ENCODE measurements around the gene RPS6KA2.

RPS6KA2 gene

GRCh38 chr6:166616261-166617238 lies 10.5 kb downstream of the RPS6KA2 start:
- DNase-seq, result no peak

DNA sequence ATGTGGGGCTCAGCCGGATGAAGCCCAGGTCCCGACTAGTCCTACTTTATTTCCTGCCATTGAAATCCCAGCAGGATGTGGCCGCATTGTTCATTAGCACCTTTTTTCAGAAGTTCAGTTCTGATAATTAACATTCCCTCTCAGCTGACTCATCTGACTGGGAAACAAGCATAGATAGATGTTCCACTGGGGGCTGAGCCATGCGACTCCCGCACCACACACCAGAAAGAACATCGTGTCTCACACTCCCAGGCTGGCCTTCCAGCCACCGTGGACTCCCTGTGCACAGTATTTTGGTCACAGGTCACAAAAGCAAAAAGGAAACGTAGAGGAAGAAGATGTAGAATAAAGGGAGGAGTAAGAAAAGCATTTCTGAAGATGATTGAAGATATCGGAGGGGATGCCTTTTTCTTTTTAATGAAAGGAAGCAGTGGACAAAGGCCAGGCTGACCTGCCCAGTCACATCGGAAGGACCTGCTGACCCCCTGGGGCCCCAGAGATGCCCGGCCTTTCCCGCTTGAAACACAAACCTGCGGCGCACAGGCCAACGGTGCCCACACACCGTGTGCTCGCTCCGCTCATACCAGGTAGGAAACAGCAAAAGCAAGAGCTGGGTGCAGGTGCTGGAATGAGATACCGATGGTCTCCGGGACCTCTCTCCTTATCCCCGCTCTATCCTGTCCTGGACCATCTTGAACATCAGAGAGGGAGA lies 11.8 kb downstream of the RPS6KA2 start:
- no peak for DNase-seq

DNA sequence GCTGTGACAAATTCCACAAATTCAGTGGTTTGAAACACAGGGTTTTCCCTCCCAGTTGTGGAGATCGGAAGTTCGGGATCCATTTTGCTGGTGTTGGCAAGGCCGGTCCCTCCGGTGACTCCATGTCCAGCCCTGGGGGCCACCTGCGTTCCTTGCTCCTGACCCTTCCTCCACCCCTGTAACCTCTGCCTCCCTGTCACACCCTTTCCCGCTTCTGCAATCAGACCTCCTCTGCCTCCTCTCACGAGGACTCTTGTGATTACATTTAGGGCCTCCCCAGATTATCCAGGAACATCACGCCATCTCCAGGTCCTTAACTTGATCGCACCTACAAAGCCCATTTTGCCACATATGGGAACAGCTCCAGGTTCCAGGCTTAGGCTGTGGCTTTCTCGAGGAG lies 12.5 kb downstream of the RPS6KA2 start:
- DNase-seq, result no peak

DNA sequence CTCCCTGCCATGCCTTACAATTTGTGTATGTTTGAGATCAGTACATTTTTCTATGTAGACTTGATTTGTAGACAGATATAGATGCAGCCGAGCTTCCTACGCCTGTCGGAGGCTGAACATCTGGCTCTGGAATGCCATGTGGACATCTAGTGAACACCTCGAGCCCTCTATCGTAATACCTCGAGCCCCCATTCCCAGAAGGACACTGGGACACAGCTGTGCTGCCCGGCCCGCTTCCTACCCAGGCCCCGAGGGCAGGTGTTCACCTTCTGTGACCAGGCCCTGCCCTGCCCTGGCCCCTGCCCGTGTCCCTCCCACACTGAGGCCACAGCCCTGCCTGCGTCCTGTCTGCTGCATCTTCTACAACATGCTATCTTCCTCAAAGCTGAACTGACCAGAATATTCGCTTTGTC lies 12.9 kb downstream of the RPS6KA2 start:
- DNase-seq, result no peak

- DNase-seq, result no peak
Observed at GRCh38 chr6:166613027-166613426, 14.0 kb downstream of the RPS6KA2 start.

- no peak for DNase-seq
Observed at GRCh38 chr6:166612471-166612881, 14.6 kb downstream of the RPS6KA2 start.

GRCh38 chr6:166611631-166612030 lies 15.4 kb downstream of the RPS6KA2 start:
- no peak for DNase-seq

DNA sequence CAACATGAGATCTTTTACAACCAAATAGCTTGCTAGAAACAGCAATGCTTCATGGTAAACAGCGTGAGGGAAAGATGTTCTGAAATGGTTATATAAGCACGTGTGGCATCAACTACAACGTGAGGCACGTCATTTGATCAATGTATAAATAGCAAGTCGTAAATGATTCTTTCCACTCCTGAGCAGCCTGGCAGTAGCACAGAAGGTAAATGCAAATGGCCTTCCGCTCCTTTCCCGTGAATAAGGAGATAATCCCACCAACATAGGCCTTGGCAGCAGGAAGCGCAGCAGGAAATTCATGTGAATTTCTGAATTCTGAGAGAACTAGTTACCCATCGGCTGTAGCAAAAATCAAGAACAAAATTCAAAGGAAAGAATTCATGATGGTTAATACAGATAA lies 17.0 kb downstream of the RPS6KA2 start:
- no peak for DNase-seq

DNA sequence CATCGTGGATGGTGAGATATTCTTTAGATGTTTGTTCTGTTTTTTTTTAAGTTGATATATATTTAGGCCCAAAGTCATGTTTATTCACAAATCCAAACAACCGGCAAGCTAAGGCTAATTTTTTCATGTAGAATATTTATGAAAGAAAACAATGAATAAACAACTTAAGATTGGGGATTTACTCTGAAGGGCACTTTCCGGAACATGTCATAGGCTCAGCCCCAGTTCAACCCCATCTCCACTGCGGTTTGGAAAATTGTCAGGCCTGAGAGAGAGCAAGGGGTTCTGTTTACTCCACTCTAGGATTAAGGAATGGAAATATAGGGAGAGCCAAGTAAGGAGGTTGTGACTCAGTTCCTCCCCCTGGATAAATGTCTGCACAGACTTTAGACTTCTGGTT lies 18.3 kb downstream of the RPS6KA2 start:
- no peak for DNase-seq

- DNase-seq, result no peak
Observed at GRCh38 chr6:166605752-166606151, 21.3 kb downstream of the RPS6KA2 start.

GRCh38 chr6:166604911-166605310 lies 22.1 kb downstream of the RPS6KA2 start:
- DNase-seq, result no peak

DNA sequence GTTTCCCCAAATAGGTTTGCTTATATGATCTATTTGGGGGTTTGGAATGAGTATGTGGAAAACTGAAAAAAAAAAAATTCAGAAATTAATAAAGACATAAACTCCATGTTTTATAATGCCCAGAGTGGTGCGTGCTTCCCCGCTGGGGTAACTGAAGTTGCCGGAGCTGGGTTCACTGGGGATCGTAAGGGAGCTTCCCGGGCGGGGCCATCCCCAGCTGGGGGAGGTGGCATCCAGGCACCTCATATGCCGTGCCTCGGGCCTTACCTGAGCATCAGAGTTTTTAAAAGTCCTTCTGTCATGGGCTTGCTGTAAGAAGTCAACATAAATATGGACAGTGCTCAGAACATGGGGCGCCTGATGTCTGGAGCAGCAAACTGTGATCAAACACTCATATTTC lies 22.7 kb downstream of the RPS6KA2 start:
- DNase-seq, result no peak

- DNase-seq, result no peak
Observed at GRCh38 chr6:166603043-166603690, 23.9 kb downstream of the RPS6KA2 start.

DNA sequence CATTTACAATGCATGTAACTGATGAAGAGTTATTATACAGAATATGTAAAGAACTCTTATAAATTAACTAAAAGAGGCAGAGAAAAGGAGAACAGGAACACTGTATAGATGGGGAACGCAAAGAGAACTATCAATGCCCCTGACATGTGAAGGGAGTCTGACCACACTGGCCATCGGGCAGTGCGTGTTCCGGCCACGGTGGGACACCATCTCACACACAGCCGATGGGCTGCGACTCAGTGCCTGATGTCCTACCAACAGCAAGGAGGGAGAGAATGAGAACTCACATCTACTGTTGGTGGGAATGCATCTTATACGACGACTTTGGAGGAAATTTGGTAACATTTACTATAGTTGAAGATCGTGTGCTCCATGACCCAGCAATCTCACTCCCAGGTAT lies 25.1 kb downstream of the RPS6KA2 start:
- DNase-seq, result no peak

DNA sequence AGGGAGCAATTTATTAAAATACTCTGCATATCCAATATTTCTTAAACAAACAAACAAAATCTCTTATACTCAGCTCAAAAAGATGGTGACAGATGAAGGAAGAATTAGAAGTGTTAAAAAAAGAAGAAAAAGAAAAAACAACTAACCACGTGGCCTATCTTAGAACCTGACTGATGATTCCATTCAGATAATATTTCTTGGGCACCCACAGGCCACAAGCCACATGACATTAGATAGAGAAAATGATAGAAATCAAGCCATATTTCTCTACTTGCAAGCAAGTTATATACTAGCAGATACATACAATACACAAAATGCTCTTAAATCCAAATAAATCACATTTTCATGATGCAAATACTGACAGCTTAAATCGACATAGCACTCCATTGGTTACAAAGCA lies 26.1 kb downstream of the RPS6KA2 start:
- DNase-seq, result no peak

DNA sequence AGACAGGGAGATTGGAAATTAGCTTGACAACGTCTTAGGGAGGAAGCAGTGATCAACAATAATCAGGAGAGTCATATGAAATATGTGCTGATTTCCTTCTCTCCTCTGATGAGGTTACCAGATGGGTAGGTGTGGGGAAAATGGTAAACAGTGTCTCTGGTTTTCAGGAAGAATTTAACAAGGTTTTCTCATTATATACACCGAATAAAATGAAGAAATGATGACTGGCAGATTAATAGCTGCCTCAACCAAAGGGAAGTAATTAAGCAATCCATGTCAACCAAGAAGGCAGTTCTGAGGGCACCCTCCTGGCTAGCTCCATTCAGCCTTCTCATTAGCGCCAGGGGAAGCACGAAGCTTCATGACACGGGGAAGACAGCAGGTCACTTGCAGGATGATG lies 27.8 kb downstream of the RPS6KA2 start:
- no peak for DNase-seq

- no peak for DNase-seq
Observed at GRCh38 chr6:166598441-166599138, 28.5 kb downstream of the RPS6KA2 start.

DNA sequence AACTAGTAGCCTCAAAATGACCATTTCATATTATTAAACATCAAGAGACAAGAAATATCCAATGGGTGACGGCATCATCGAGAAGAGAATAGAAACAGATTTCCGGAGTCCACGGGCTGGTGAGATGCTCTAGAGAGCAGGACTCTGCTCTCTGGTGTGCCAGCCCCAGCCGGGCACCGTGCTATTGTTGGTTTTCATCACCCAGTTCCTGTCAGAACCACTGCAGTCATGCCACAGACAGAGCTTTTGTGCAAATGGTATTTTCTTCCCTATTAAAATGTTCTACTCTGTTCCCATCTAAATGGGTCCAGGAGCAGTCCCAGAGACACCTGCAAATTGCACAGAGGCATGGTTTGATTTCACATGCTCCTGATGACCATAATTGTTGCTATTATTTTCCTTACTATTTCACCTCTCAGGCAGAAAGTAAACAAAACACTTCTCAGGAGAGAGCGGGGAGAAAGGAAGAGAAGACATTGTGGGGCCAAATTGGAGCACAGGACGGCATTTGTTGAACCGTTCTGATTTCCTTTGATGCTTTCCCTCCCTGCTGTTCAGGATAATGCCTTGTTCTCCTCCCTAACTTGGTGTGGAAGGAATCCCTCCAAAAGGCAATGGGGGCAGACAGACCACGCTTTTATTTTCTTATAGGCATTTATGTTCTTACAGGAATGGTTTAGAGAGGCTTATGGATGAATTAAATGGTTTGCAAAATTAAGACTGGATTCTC lies 29.2 kb downstream of the RPS6KA2 start:
- no peak for DNase-seq

DNA sequence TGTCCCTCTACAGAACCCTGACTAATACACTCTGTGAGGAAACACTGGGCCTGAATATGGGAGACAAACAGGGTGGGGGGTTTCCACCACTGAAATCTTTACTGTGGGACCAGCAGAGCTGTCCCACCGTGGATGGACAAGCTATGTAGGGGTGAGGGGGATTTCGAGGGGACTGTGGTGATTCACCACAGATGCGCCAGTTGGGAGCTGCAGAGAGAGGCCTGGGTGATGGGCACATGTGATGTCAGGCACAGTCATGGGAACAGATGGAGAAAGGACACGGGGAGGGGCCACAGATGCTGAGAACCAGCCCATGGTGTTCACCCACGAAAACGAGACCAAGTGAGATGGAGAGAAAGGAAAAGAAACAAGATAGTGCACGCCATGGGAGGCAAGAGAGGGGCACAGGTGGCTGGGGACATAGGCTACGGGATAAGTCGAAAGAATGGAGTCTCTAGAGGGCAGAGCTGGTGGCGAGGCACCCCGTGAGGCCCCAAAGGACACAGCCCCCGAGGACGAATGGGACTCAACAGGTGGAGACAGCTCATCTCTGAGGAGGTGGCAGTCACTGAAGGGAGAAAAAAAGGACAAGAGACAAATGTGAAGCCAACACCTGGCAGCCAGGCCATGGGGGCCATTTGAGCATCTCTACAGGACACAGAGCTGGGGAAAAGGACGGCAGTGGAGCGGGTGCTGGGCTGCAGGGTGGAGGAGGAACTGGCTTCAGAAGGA lies 30.1 kb downstream of the RPS6KA2 start:
- no peak for DNase-seq

DNA sequence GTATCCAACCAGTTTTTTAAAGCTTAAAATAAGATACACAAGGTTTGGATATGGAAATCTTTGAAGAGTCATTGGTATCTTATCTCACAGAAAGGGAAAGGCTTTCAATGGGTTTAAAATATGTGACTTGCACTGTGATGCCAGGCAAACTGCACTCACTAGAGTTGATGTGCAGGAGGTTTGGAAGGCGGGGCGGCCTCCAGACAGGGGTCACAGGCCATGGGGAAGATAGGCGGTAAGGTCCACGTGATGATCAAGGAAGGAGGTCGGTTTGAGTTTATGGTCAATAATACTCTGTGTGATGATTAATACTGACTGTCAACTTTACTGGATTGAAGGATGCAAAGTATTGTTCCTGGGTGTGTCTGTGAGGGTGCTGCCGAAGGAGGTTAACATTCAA lies 31.1 kb downstream of the RPS6KA2 start:
- no peak for DNase-seq
